HG03520 (cell line): ENCODE measurements around the gene TMPRSS9.

Source experiments
- ATAC-seq: cut with Tn5 transposase; IDR thresholded peaks from one replicate; pipeline ENCODE4 v1.9.1; 2021; ENCODE audit warnings: mild to moderate bottlenecking, moderate library complexity; ENCODE audit not compliant: unreplicated experiment

The TMPRSS9 gene

DNA sequence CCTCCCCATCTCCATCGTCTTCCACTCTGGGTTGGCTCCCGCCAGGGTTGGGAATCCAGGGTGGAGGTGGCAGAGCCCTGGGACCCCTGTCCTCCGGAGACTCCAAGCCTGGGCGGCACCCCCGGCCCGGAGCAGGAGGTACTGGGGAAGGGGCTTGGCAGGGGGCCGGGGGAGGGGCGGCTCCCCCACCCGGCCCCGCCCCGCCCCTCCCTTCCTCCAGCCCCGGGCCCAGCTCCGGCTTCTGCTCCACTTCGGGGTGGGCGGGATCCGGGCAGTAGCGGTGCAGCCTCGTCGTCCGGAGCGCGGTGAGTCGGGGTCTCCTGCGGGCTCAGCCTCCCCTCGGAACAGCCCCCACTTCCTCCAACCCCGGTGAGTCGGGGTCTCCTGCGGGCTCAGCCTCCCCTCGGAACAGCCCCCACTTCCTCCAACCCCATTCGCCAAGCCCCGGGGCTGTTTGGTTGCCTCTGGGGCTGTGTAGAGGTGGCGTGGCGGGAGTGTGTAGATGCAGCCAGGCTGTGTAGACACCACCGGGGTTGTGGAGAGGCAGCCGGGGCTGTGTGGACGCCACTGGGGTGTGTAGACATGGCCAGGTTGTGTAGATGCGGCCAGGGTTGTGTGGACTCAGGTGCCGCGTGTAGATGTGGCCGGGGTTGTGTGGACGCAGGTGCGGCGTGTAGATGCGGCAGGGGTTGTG lies at the start of gene TMPRSS9:
Gene TMPRSS9 (plus strand): TSS at position 274 of the 694 bp plus-strand sequence. CDS start 29,521 bp downstream, outside the sequence.
- no peak for ATAC-seq

DNA sequence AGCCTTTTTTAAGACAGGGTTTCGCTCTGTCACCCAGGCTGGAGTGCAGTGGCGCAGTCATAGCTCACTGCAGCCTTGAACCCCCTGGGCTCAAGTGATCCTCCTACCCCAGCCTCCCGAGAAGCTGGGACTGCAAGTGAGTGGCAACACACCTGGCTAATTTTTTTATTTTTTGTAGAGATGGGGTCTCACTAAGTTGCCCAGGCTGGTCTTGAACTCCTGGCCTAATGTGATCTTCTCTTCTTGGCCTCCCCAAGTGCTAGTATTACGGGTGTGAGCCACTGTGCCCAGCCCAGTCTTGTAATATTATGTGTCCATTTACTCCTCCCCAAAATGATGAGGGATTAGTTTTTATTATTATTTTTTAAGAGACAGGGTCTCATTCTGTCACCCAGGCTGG lies 49.0 kb upstream of the TMPRSS9 start:
- no peak for ATAC-seq

DNA sequence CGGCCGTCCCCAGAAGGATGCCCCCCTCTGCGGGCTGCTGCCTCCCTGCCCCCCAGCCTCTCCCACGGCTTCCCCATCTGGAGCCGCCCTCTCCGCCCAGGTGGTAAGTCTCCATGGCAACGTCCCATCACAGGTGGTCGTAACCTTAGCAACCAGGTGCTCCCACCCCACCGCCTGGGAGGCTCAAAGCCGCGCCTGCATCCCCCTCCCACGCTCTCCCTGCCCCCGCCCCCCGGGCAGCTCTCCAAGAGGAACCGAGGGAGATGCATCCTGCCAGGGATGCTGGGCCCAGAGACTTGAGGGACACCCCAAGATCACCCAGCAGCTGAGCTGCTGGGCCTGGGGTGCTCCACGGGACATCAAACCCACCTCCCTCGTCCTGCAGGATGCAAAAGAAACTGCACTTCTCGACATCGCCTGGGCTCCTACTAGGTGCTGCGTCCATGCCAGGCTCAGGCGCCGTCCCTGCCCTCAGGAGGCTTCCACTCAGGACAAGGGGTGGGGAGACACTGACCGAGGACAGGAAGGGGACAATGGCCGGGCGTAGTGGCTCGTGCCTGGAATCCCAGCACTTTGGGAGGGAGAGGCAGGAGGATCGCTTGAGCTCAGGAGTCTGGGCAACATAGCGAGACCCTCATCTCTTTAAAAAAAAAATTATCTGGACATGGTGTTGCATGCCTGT lies 47.1 kb upstream of the TMPRSS9 start:
- ATAC-seq = no peak

DNA sequence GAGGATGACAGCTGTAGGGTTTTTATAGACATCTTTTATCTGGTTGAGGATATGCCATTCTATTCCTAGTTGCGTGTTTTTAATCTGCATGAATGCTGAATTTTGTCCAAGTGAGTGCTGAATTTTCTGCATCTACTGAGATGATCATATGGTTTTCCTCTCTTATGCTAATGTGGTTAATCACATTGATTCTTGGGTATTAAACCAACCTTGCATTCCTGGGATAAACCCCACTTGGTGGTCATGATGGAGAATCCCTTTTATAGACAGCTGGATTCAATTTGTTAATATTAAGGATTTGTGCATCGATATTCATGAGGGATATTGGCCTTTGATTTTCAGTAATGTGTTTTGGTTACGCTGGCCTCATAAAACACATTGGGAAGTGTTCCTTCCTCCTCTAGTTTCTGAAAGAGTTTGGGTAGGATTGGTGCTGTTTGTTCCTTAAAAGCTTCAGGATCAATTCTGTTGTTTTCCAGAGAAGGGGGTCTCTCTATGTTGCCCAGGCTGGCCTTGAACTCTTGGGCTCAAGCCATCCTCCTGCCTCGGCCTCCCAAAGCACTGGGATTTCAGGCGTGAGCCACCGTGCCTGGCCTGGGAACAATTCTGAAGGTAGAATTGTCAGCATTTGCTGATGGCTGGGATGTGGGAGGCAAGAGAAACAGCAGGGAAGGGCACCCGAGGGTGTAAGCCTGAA lies 44.8 kb upstream of the TMPRSS9 start:
- no peak for ATAC-seq

DNA sequence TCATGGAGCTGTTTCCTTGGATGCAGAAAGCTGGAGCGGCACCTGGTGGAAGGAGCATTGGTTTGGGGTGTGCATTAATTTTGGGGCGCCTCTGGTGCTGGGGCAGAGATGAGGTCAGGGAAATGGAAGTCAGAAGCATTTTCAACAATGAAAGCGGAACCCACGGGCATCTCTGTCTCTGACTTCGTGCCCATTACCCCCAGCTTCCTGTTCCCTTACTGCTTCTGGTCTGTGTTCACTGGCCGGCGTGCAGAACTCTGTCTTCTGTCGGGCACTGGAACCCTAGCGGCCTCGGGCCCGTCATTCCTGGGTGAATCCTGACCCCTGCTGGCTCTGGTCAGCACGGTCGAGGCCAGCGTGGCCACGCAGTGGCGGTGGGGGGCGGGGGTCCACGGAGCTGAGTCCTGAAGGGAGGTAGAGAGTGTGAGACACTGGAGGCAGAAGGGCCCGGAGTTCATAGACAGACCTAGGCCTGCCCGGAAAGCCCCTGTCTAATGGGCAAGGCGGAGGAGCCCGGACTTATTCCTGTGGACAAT lies 44.2 kb upstream of the TMPRSS9 start:
- ATAC-seq = no peak

DNA sequence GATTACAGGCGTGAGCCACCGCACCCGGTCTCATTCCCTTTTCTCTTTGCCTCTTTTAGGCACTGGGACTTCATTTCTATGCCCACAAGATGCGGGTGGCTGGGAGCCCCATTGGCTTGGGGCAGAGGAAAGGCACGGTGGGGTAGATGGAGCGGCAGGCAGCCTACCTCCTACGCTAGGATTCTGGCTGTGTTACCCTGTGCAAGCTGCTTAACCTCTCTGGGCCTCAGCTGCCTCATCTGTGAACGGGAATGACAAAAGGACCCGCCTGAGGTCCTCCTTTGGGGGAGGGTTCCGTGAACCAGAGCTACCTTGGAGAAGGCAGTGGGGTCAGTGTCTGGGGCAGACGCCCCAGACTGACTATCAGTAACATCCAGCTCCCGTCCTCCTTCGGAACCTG lies 42.8 kb upstream of the TMPRSS9 start:
- ATAC-seq = no peak

DNA sequence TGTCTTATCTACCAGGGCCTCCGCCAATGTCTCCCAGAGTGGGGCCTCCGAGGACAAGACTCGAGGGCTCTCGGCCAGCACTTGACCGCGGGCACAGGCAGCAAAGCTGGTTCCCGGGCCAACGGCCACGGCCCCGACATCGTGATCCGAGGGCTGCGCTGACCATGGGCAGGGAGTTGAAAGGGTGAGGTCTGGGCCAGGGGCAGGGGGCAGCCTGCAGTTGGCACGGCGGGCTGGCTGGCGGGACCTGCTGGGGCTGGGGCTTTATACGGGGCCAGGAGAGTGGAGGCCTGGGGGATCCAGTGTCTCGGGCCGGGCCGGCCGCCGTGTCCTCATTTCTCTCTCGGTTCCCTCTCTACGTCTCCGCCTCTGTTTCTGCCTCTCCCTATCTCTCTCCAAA lies 42.3 kb upstream of the TMPRSS9 start:
- ATAC-seq = no peak

DNA sequence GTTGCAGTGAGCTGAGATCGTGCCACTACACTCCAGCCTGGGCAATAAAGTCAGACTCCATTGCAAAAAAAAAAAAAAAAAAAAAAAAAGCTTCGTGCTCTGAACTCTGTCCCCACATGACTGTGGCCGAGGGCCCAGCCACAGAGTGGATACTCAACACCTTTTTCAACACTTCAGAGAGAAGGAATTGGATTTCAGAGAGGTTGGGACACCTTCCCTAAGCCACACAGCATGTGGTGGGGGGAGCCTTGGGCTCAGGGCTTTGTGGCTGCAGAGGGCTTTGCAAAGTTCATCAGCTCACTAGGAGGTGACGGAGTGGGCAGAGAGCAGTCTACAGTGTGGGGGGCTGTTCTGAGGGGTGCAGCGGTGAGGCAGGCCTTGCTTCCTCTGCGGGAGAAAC lies 41.1 kb upstream of the TMPRSS9 start:
- no peak for ATAC-seq

DNA sequence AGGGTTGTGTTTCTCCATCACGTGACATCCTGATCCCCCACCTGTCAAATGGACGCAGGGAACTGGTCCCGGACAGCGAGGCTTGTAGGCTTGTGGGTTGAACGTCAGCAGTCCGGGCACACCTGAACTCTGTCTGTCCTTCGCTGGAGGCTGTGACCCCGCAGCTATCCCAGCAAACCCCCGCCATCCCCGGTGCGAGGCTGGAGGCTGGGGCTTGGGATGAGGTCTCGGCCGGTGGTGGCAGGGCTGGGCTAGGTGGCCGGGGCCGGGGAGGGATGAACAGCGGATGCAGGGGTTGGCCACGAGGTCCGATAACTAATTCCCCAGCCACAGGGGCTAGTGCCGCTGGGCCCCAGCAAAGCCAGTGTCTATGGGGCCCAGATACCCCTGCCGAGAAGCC lies 40.5 kb upstream of the TMPRSS9 start:
- no peak for ATAC-seq

DNA sequence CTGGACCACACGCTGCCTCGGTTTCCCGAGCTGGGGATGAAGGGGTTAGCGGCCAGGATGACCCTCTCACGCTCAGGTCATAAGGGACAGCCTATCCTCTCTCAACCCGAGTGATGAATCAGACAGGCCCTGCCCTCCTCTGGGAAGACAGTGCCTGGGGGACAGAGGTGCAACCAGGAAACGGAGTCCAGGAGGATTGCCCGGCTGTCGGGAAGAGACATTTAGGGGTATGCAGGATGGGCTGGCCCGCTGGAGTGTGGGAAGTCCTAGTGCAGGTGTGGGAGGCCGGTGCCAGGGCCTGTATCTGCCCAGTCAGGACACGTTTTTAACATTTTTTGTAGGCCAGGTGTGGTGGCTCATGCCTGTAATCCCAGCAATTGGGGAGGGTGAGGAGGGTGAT lies 40.0 kb upstream of the TMPRSS9 start:
- no peak for ATAC-seq

DNA sequence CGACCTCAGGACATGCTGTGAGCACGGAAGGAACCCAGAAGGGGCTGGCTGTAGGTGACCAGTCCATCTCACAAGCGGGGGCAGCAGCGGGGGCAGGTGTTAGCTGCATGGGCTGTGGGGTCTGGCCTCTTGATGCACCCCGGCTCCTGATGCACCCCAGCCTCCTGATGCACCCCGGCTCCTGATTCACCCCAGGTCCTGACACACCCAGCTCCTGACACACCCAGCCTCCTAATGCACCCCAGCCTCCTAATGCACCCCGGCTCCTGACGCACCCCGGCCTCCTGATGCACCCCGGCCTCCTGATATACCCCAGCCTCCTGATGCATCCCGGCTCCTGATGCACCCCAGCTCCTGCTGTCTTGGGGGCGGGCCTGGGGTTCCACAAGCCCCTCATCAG lies 39.1 kb upstream of the TMPRSS9 start:
- no peak for ATAC-seq

DNA sequence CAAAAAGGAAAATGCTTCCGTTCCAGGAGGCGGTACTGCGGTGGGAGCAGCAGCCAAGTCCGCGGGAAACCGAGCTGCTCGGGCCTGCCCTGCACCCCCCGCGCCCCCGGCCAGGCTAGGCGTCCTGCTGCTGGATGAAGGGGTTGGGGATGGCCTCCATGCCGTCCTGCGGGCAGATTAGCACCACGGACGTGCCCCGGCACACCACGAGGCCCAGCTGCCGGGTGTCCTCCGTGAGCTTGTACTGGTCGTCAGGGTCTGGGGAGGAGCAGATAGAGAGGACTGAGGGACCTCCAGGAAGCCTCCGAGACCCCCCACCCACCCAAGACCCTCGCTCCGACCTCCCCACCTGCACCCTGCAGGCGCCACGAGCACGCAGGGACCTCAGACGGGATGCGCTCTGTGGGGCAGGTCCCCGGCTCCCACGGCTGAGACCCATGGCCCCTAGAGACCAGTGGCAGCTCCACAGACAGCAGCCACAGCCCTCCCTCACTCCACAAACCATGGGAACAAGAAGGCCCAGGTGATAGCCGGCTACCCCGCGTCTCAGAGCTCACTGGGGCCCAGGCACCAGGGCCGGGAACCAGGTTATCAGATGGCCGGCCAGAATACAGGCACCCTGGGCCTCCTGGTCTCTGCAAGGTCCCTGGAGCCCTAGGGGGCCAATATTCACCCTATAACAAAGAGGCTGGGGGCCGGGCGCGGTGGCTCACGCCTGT lies 38.3 kb upstream of the TMPRSS9 start:
- no peak for ATAC-seq

DNA sequence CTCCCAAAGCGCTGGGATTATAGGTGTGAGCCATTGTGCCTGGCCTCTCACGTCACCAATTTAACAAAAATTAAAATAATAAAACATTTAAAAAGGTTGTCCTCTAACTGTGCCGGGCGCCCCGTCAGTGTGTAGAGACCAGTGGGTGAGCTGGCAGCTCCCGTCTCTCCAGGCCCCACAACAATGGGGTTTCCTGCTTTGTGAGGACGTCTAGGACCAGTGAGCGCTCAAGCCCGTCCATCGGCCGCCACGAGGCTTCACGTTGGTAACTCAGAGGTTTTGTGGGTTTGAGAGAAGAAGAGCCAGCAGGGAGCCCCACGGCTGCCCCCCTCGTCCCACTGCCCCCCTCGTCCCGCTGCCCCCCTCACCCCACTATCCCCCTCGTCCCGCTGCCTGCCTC lies 36.4 kb upstream of the TMPRSS9 start:
- no peak for ATAC-seq

DNA sequence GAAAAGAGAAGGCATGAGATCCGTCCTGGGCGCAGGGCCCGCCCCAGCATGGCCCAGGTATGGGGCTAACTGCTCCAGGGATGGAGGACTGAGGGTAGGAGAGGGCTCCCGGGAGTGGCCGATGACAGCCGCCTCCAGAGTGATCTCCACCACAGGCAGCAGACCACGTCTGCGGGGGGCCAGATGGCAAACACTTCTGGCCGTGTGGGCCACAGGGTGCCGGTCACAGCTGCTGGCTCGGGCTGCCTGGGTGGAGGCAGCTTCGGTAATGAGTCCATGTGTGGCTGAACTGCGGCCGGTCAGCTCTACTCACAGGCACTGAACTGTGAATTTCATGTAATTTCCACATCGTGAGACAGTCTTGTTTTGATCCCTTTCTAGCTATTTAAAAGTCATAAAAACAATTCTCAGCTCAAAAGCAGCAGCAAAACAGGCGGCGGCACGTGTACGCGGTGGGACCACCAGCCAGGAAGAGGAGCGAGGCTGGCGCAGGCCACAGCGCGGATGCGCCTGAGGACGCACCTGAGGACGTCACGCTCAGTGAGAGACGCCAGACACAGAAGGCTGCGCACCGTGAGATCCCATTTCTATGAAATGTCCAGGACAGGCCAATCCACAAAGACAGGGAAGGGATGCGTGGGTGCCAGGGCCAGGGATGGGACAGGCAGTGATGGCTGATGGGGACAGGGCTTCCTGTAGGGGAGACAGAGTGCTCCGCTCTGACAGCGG lies 35.7 kb upstream of the TMPRSS9 start:
- ATAC-seq = no peak

DNA sequence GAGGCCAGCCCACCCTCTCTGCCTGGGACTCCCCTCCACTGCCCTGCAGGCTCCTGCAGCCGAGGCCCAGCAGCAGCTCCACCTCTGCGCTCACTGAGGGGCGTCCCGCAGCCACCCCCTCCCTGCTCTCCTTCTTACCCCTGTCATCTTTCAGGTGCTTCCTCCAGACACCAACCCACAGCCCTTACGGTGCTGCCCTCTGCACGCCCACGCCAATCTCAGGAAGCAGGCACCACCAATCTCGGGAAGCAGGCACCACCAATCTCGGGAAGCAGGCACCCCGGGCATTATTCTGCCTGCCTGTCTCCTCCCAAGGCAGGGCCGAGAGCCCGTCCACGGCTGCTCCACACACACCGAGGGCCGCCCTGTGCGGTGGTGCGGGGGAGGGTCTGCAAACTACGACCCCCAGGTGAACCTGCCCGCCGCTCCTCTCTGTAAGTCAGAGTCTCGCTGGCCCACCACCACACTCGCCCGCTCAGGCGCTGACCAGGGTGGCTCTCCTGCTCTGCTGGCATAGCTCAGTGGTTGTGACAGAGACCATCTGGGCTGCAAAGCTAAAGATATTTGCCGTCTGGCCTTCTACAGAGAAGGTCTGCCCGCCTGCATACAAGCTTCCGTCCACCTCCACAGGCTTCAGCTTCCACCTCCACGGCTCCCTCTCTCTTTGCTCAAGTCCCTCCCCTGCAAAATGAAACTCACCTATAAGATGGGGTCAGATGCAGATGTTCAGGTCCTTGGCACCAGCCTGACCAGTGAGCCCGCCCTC lies 34.6 kb upstream of the TMPRSS9 start:
- ATAC-seq = no peak

DNA sequence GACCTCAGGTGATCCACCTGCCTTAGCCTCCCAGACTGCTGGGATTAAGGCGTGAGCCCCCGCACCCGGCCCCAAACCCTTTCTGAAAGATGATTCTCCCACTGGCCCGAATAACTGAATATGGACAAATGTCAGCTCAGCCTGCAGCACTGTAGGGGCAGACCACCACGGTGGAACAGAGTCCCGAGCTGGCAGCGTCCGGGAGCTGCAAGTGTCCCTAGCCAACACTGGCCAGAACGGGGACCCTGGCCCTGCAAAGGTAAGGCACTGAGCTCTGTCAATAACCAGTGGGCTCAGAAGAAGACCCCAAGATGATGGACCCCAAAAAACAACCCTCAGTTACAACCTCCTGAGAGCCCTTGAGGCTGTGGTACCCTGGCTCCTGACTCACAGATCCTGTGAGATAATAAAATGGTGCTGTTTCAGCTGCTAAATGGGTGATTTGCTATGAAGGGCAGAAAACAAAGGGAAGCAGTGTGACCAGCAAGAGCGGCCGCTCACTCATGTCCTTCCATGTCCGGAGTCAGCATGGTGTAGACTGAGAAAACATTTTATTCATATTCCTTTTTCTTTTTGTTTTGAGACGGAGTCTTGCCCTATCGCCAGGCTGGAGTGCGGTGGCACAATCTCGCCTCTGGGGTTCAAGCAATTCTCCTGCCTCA lies 33.2 kb upstream of the TMPRSS9 start:
- no peak for ATAC-seq

DNA sequence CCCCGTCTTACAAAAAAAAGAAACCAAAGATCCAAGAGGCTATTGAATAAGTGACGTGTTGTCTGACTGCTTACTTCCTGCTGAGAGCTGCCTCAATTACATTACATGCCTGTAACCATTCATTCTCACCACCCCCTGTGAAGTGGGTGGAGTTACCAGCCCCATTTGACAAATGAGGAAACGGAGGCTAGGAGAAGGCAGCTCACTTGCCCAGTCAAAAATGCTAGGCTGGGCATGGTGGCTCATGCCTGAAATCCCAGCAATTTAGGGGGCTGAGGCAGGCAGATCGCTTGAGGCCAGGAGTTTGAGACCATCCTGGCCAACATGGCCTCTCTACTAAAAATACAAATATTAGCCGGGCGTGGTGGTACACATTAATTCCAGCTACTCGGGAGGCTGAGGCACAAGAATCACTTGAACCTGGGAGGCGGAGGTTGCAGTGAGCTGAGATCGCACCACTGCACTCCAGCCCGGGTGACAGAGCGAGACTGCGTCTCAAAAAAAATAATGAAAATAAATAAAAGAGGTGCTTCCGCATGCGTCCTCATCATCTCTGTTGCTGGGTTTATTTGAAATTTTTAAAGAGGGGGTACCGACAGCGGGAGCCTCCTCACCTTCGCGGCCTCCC lies 32.2 kb upstream of the TMPRSS9 start:
- no peak for ATAC-seq

DNA sequence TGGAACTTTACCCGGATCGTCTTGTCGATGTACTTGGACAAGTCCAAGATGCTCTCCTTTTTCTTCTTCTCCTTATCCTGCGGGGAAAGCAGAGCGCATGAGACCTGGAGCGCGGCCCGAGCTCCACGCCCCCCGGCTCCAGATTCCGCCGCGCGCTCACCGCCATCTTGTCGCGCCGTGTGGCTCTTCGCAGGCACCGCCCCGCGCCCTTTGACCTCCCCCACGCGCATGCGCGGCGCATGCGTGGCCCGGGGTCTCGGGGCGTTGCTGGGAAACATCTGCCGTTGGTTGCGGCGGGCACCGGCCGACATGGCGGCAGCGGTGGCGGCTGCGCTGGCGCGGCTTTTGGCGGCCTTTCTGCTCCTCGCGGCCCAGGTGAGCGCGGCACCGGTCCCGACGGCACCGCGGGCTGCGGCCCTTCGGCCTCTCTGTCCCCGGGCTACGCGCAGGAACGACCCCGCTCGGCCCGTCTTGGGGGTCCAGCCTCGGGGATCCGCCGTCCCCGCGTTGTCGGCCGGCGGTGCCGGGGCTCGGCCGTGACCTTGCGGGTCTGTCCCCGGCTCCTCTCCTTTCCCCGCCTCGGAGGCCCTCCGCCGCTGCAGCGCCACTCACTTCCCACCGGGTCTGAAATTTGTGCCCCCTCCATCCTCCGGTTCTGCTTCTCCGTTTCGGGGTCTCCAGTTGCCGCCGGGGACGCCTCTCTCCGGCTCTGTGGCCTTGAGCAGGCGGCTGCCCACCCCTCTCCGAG lies 31.5 kb upstream of the TMPRSS9 start, which contains the start of the genes LSM7 and SPPL2B:
Gene LSM7 (minus strand): TSS at position 186 of the 748 bp plus-strand sequence. CDS start 20 bp downstream, at position 166.
Gene SPPL2B (plus strand): TSS at position 284 of the 748 bp plus-strand sequence. CDS start 26 bp downstream, at position 310.
- peak; percentile 59 for ATAC-seq
